ENCODE data around the gene HIVEP1.

Gene HIVEP1

DNA sequence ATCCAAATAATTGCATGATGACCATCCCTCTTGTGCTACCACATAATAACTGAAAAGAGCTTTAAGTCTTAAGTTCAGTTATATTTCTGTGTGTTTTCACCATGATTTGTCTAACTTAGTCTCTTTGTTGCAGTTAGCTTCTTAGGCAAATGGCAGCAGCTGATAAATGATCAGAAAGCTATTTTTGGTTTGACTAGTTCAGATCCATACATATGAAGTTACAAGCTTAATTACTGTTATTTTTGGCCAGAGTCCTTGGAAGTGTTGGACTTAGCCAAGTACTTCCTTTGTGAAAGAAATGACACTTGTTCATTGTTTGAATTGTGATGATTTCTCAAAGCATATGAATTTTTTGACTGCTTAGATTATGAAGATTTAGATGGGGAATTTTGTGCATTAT lies 54.2 kb downstream of the HIVEP1 start:
- TF ChIP-seq CTCF (IDR thresholded peaks at IDR 0.05; ENCODE audit: low read depth, low read length, missing control alignments), result no peak
- DNase-seq (ENCODE audit: low read depth), result no peak
- H3K4me3 ChIP-seq (ENCODE audit: low read depth, low read length), result no peak overlapping the region; the same call in 1 of the 2 replicates

DNA sequence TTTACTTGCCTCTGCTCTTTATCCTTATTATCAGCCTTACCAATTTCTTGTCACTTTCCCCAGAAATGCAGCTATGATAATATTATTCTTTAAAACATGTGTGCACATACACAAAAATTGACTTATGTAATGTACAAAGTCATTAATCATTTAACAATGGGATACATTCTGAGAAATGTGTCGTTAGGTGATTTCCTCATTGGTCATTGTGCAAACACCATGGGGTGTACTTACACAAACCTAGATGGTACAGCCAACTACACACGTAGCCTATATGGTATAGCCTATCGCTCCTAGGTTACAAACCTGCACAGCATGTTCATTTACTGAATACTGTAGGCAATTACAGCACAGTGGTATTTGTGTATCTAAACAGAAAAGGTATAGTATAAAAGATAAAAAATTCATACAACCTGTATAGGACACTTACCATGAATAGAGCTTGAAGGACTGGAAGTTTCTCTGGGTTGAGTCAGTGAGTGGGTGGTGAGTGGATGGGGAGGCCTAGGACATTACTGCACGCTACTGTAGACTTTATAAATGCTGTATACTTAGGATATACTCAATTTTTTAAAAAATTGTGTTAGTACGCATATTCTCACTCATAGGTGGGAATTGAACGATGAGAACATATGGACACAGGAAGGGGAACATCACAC lies 56.9 kb downstream of the HIVEP1 start:
- no peak overlapping the region for H3K4me3 ChIP-seq (ENCODE audit: low read depth, low read length)
- DNase-seq (ENCODE audit: low read depth), result no peak
- TF ChIP-seq CTCF (IDR thresholded peaks at IDR 0.05; ENCODE audit: low read depth, low read length, missing control alignments), result no peak

DNA sequence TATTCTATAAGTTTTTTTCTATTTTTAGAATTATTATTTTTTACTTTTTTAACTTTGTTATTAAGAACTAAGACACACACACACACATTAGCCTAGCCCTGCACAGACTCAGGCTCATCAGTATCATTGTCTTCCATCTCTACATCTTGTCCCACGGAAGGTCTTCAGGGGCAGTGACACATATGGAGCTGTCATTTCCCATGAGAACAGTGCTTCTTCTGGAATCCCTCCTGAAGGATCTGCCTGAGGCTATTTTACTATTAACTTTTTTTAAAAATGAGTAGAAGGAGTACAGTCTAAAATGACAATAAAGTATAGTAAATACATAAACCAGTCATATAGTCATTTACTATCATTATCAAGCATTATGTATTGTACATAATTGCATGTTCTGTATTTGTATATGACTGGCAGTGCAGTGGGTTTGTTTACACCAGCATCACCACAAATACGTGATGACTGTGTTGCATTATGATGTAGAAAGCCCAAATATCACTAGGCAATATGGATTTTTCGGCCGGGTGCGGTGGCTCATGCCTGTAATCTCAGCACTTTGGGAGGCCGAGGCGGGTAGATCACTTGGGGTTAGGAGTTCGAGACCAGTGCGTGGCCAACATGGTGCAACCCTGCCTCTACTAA lies 57.9 kb downstream of the HIVEP1 start:
- H3K4me3 ChIP-seq (ENCODE audit: low read depth, low read length), result no peak overlapping the region
- no peak for TF ChIP-seq CTCF (IDR thresholded peaks at IDR 0.05; ENCODE audit: low read depth, low read length, missing control alignments)
- DNase-seq (ENCODE audit: low read depth), result no peak

GRCh38 chr6:12071064-12071615 lies 59.0 kb downstream of the HIVEP1 start:
- DNase-seq (ENCODE audit: low read depth), result no peak
- no peak overlapping the region for H3K4me3 ChIP-seq (ENCODE audit: low read depth, low read length)
- TF ChIP-seq CTCF (IDR thresholded peaks at IDR 0.05; ENCODE audit: low read depth, low read length, missing control alignments), result no peak

DNA sequence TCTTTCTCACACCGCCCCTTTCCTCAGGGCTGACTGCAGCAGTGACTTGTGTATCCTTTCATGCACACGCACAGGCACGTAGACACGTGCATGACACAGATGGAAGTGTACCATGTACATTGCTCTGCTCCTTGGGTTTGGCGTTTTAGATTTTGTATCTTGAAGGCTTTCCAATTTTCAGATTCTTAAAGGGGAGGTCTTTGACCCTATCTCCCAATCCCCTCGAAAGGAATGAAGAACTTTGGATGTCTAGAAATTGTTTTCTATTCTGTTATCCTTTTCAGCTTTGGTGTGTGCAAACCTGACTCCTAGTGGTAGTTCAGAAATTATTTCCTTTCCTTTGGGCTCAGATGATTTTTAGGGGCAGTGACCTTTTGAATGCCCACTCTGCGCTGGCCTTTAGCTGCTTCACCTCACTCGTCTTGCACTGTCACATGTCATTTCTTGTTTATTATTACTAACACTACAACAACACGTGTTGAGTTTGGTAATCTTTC lies 63.0 kb downstream of the HIVEP1 start:
- DNase-seq (ENCODE audit: low read depth), result no peak
- TF ChIP-seq CTCF (IDR thresholded peaks at IDR 0.05; ENCODE audit: low read depth, low read length, missing control alignments), result peak; percentile 38
- no peak overlapping the region for H3K4me3 ChIP-seq (ENCODE audit: low read depth, low read length)

GRCh38 chr6:12077021-12077710 lies 65.1 kb downstream of the HIVEP1 start:
- TF ChIP-seq CTCF (IDR thresholded peaks at IDR 0.05; ENCODE audit: low read depth, low read length, missing control alignments), result no peak
- H3K4me3 ChIP-seq (ENCODE audit: low read depth, low read length), result no peak overlapping the region
- DNase-seq (ENCODE audit: low read depth), result no peak
